ENCODE measurements around the gene GCNT4.

GCNT4 gene

GRCh38 chr5:75045071-75045470 lies 7.3 kb downstream of the GCNT4 start:
- Histone ChIP-seq H3K9me3 (no peaks in the 10 kb centered on the region), H3K4me3 (ENCODE audit: low read depth in 1 of 2, low read length in 1 of 2) (no peak overlapping the region), H3K27me3 (peaks cover 57% of the 10 kb centered on the region), H3K4me1 (ENCODE audit: control insufficient read depth in 1 of 2, insufficient read depth in 1 of 2, low read depth in 1 of 2, low read length in 1 of 2) (no peaks in the 10 kb centered on the region), H3K36me3 (no peaks in the 10 kb centered on the region), H3K27ac (no peak overlapping the region)
- TF ChIP-seq CTCF (IDR thresholded peaks at IDR 0.05) = no peak

- Histone ChIP-seq H3K9me3 (no peaks in the 10 kb centered on the region), H3K4me3 (ENCODE audit: low read depth in 1 of 2, low read length in 1 of 2) (no peak overlapping the region), H3K27me3 (peaks cover 52% of the 10 kb centered on the region), H3K27ac (no peak overlapping the region), H3K4me1 (ENCODE audit: control insufficient read depth in 1 of 2, insufficient read depth in 1 of 2, low read depth in 1 of 2, low read length in 1 of 2) (no peaks in the 10 kb centered on the region), H3K36me3 (no peaks in the 10 kb centered on the region)
- TF ChIP-seq CTCF (IDR thresholded peaks at IDR 0.05) = no peak
Observed at GRCh38 chr5:75044406-75044805, 8.0 kb downstream of the GCNT4 start.

- no peaks in the 10 kb centered on the region for H3K36me3 ChIP-seq
- H3K27me3 ChIP-seq = peaks cover 51% of the 10 kb centered on the region
- no peak for TF ChIP-seq CTCF (IDR thresholded peaks at IDR 0.05)
- H3K9me3 ChIP-seq = no peaks in the 10 kb centered on the region
- H3K4me3 ChIP-seq (ENCODE audit: low read depth in 1 of 2, low read length in 1 of 2) = no peak overlapping the region
- H3K4me1 ChIP-seq (ENCODE audit: control insufficient read depth in 1 of 2, insufficient read depth in 1 of 2, low read depth in 1 of 2, low read length in 1 of 2) = no peaks in the 10 kb centered on the region
- no peak overlapping the region for H3K27ac ChIP-seq
Observed at GRCh38 chr5:75043633-75044264, 8.6 kb downstream of the GCNT4 start.

GRCh38 chr5:75042522-75042921 lies 9.8 kb downstream of the GCNT4 start:
- TF ChIP-seq CTCF (IDR thresholded peaks at IDR 0.05) = no peak
- H3K27ac ChIP-seq = no peak overlapping the region
- no peaks in the 10 kb centered on the region for H3K4me1 ChIP-seq (ENCODE audit: control insufficient read depth in 1 of 2, insufficient read depth in 1 of 2, low read depth in 1 of 2, low read length in 1 of 2)
- no peaks in the 10 kb centered on the region for H3K9me3 ChIP-seq
- no peaks in the 10 kb centered on the region for H3K36me3 ChIP-seq
- no peak overlapping the region for H3K4me3 ChIP-seq (ENCODE audit: low read depth in 1 of 2, low read length in 1 of 2)
- peaks cover 45% of the 10 kb centered on the region for H3K27me3 ChIP-seq

- Histone ChIP-seq H3K27ac (no peak overlapping the region), H3K9me3 (no peaks in the 10 kb centered on the region), H3K36me3 (no peaks in the 10 kb centered on the region), H3K4me3 (ENCODE audit: low read depth in 1 of 2, low read length in 1 of 2) (no peak overlapping the region), H3K4me1 (ENCODE audit: control insufficient read depth in 1 of 2, insufficient read depth in 1 of 2, low read depth in 1 of 2, low read length in 1 of 2) (no peaks in the 10 kb centered on the region), H3K27me3 (peaks cover 45% of the 10 kb centered on the region)
- no peak for TF ChIP-seq CTCF (IDR thresholded peaks at IDR 0.05)
Observed at GRCh38 chr5:75040973-75041372, 11.4 kb downstream of the GCNT4 start.

Data from neutrophil (primary cell).